SU-DHL-6 (cell line): Measurements from ENCODE around the gene SMURF1.

Experiments used
- H2AFZ ChIP-seq: fragments of 200-600 bp; sonication (generic); 2 replicates; pipeline ENCODE4 v1.6.1; 2014; ENCODE audit warnings: low read depth, mild to moderate bottlenecking, moderate library complexity, mixed read lengths, antibody characterized with exemption, low read length; ENCODE audit not compliant: severe bottlenecking
- H3F3A ChIP-seq: fragments of 200-600 bp; shearing (Covaris generic); 2 replicates; pipeline ENCODE4 v1.6.0; 2016; ENCODE audit warnings: antibody characterized with exemption, mild to moderate bottlenecking; ENCODE audit not compliant: insufficient read depth
- H3K27ac ChIP-seq: fragments of 200-600 bp; sonication (generic); 2 replicates; pipeline ENCODE4 v1.5.1; 2016; ENCODE audit warnings: low read depth, mild to moderate bottlenecking, low read length, moderate library complexity, mixed read lengths
- H3K27me3 ChIP-seq: fragments of 200-600 bp; sonication (generic), shearing (Covaris generic); 2 replicates; pipeline ENCODE4 v1.6.0; 2014; ENCODE audit warnings: mild to moderate bottlenecking, low read length
- H3K36me3 ChIP-seq: fragments of 200-600 bp; sonication (generic); 2 replicates; pipeline ENCODE4 v1.6.1; 2014; ENCODE audit warnings: mild to moderate bottlenecking, low read length, mixed read lengths
- H3K4me2 ChIP-seq: fragments of 300-600, 200-600 bp; shearing (Covaris generic), sonication (generic); 2 replicates; pipeline ENCODE4 v1.6.0; 2014; ENCODE audit warnings: low read length, low read depth, mild to moderate bottlenecking; ENCODE audit not compliant: poor library complexity, severe bottlenecking
- H3K4me3 ChIP-seq: fragments of 200-600 bp; sonication (generic); 2 replicates; pipeline ENCODE4 v1.5.1; 2014; ENCODE audit warnings: antibody characterized with exemption, low read length, mild to moderate bottlenecking, mixed read lengths; ENCODE audit not compliant: insufficient read depth, poor library complexity, severe bottlenecking
- H3K79me2 ChIP-seq: fragments of 200-600 bp; sonication (generic); 2 replicates; pipeline ENCODE4 v1.6.1; 2014; ENCODE audit warnings: mild to moderate bottlenecking, low read length, moderate library complexity; ENCODE audit not compliant: insufficient read depth
- H3K9ac ChIP-seq: fragments of 200-600 bp; sonication (generic); 2 replicates; pipeline ENCODE4 v1.7.0; 2014; ENCODE audit warnings: mild to moderate bottlenecking, low read length
- H3K9me2 ChIP-seq: fragments of 200-600 bp; sonication (generic); replicated peaks from 2 replicates; pipeline ENCODE4 v1.6.1; 2014; ENCODE audit warnings: low read length; ENCODE audit not compliant: insufficient read depth
- H3K9me3 ChIP-seq: fragments of 200-600 bp; sonication (generic); 2 replicates; pipeline ENCODE4 v1.6.1; 2014; ENCODE audit warnings: low read length, mixed read lengths; ENCODE audit not compliant: insufficient read depth
- H4K20me1 ChIP-seq: fragments of 200-600 bp; sonication (generic); 2 replicates; pipeline ENCODE4 v1.6.1; 2014; ENCODE audit warnings: low read depth, mild to moderate bottlenecking, antibody characterized with exemption, low read length, moderate library complexity, mixed read lengths
- CTCF ChIP-seq: fragments of 200-600 bp; sonication (generic); IDR thresholded peaks from one replicate; pipeline ENCODE4 v1.5.1; 2017; ENCODE audit warnings: antibody characterized with exemption, mild to moderate bottlenecking, low read length, moderate library complexity; ENCODE audit not compliant: insufficient read depth, poor library complexity, severe bottlenecking
- EZH2phosphoT487 ChIP-seq: fragments of 200-600 bp; sonication (generic), shearing (Covaris generic); conservative IDR thresholded peaks from 2 replicates; pipeline ENCODE4 v1.6.1; 2018; ENCODE audit warnings: mild to moderate bottlenecking, antibody characterized with exemption, low read length, moderate library complexity, mixed read lengths

The SMURF1 gene

GRCh38 chr7:99189222-99189621, 45.3 kb upstream of the SMURF1 start:
- H2AFZ ChIP-seq: no peak overlapping the region
- no peaks in the 10 kb centered on the region for H3K9me2 ChIP-seq
- H4K20me1 ChIP-seq: no peaks in the 10 kb centered on the region
- H3K27me3 ChIP-seq: no peaks in the 10 kb centered on the region
- no peak overlapping the region for H3K4me2 ChIP-seq
- no peak overlapping the region for H3K27ac ChIP-seq
- H3F3A ChIP-seq: no peaks in the 10 kb centered on the region
- no peaks in the 10 kb centered on the region for H3K36me3 ChIP-seq
- no peak overlapping the region for H3K9ac ChIP-seq
- H3K4me3 ChIP-seq: no peak overlapping the region
- TF ChIP-seq CTCF: no peak
- no peak for TF ChIP-seq EZH2phosphoT487
- H3K9me3 ChIP-seq: no peaks in the 10 kb centered on the region
- no peaks in the 10 kb centered on the region for H3K79me2 ChIP-seq

GRCh38 chr7:99188221-99188620, 44.3 kb upstream of the SMURF1 start:
- Histone ChIP-seq H3K9ac (no peak overlapping the region), H3K4me3 (no peak overlapping the region), H2AFZ (no peak overlapping the region), H4K20me1 (no peaks in the 10 kb centered on the region), H3K27me3 (no peaks in the 10 kb centered on the region), H3F3A (no peaks in the 10 kb centered on the region), H3K36me3 (no peaks in the 10 kb centered on the region), H3K9me3 (no peaks in the 10 kb centered on the region), H3K4me2 (no peak overlapping the region), H3K79me2 (no peaks in the 10 kb centered on the region), H3K9me2 (no peaks in the 10 kb centered on the region), H3K27ac (no peak overlapping the region)
- no peak for TF ChIP-seq EZH2phosphoT487

GRCh38 chr7:99184532-99185218, 40.8 kb upstream of the SMURF1 start:
- no peak overlapping the region for H3K4me2 ChIP-seq
- no peaks in the 10 kb centered on the region for H3K36me3 ChIP-seq
- no peaks in the 10 kb centered on the region for H3F3A ChIP-seq
- no peak overlapping the region for H2AFZ ChIP-seq
- H3K9ac ChIP-seq: no peak overlapping the region
- H3K9me2 ChIP-seq: no peaks in the 10 kb centered on the region
- no peaks in the 10 kb centered on the region for H3K9me3 ChIP-seq
- H3K27me3 ChIP-seq: no peaks in the 10 kb centered on the region
- H4K20me1 ChIP-seq: no peaks in the 10 kb centered on the region
- H3K79me2 ChIP-seq: no peaks in the 10 kb centered on the region
- no peak overlapping the region for H3K27ac ChIP-seq
- no peak for TF ChIP-seq CTCF
- TF ChIP-seq EZH2phosphoT487: no peak
- H3K4me3 ChIP-seq: no peak overlapping the region

- no peak overlapping the region for H3K4me2 ChIP-seq
- H3K27ac ChIP-seq: no peak overlapping the region
- H3K9ac ChIP-seq: no peak overlapping the region
- no peaks in the 10 kb centered on the region for H3F3A ChIP-seq
- H3K4me3 ChIP-seq: no peak overlapping the region
- H3K9me2 ChIP-seq: no peaks in the 10 kb centered on the region
- H3K79me2 ChIP-seq: no peaks in the 10 kb centered on the region
- H4K20me1 ChIP-seq: no peaks in the 10 kb centered on the region
- H2AFZ ChIP-seq: no peak overlapping the region
- no peaks in the 10 kb centered on the region for H3K9me3 ChIP-seq
- TF ChIP-seq CTCF (no peak), EZH2phosphoT487 (no peak)
- H3K36me3 ChIP-seq: no peaks in the 10 kb centered on the region
- no peaks in the 10 kb centered on the region for H3K27me3 ChIP-seq
These were observed 36.3 kb upstream of the SMURF1 start for GRCh38 chr7:99180067-99180650.
